ENCODE data around the gene KCNK16.

The KCNK16 gene

DNA sequence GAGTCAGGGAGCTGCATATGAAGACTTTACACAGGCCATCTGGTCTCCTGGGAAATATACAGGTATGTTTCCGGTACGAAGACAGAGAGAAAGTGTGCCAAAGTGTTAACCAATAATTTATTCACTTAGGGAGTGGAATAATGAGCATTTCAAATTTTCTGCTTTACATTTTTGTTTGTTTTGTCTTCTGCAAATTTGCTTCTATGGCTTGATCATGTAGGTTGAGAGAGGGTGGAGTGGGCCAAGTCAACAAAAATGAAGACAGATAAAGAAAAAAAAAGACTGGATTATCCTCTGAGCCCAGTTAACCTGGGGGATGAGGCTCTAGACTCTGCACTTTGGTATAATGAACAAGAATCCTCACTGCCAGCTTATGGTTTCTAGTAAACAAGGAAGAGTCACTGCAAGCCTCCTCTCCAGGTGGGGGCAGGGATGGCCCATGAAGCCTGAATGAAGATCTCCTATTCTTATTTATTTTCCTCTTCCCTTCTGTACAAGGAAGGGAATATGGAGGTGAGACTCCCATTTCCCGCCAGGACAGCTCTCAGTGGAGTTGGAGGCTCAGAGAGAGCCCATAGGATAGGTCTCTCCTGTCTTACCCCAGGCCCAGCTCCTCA, 46.0 kb downstream of the KCNK16 start:
- DNase-seq (ENCODE audit: low read depth): no peak

DNA sequence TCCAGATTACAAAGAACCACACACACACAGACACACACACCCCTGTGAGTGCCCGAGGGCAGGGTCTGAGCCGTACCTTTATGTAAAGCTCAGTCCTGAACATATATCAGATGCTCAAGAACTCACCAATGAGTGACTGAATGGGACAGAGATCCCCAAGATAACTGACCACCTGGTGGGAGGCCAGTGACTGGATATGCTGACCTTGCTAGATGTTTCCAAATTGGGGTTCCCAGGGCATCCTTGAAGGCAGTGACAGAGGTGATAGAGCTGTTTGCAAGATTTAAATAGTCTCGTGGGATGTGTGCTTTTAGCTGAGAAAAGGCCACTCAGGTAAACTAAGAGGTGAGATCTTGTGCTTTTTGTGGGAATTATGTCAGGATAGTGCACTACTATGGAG, 47.6 kb downstream of the KCNK16 start:
- DNase-seq (ENCODE audit: low read depth): no peak

DNA sequence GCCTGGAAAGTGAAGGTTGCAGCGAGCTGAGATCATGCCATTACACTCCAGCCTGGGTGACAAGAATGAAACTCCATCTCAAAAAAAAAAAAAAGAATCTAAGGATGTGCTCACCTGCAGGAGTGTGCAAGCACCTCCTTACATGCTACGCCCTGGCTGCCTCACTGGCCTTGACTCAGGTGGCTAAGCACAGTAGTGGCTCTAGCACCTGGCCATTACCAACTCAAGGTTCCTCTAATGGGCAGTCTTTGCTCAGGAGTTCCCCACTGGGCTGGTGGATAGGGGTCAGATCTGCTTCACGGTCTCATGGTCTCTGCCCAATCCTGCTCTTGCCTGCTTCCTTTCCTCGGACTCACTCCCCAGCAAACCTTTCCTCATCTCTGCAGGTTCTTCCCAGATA, 48.0 kb downstream of the KCNK16 start:
- DNase-seq (ENCODE audit: low read depth): no peak

DNA sequence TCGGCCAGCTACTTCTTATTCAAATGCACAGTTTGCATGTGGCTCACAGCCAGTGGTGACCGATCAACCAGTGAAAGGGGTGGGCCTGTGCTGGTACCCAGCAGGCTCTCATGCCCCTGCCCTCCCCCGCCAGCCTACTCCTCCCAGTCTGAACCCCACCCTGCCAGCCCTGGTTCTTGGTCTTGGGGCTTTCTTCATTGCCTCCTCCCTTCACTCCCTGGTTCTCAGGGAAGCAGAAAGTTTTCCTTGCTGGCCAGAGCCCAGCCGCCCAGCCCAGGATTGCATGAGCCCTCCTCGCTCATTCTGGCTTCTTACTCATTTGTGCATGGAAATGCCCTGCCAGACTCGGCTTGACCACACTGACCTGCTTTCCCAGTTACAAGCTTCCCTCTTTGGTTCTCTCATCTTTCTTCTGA, 49.1 kb downstream of the KCNK16 start:
- no peak for DNase-seq (ENCODE audit: low read depth)

DNA sequence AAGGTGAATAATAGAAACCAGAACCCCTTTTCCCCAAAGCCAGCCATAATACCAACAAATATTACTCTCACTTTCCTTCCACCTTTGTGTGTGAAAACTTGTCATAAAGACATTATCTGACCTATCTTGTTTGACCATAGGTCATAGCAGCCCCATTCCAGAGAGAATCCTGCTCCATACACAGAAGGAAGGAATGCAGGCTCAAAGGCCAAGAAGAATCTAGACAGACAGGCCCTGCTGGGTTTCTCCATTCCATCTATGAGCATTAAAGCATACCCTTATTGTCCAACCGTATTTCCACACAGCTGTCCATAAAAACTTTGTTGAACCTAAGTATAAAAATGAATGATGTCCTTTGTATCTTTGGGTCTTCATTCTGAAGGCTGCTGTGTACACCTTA, 52.5 kb downstream of the KCNK16 start:
- DNase-seq (ENCODE audit: low read depth): no peak

DNA sequence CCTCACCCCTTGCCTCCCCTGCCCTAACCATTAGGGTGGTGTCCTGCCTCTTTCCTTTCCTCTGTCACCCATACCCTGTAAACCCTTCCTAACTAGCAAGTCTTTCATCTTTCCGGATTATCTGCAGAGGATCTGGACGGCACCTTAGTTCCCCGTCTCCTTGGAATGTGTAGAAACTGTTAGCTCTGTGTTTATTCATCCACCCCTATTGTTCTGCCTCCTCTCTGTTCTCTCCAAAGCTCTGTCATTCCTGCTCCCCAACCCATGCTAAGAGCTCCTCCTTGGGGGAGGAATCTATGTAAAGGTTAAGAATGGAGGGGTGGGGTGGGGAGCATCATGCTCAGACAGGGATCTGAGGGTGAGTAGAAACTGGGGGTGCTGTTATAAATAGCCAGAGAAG, 53.8 kb downstream of the KCNK16 start:
- DNase-seq (ENCODE audit: low read depth): no peak

DNA sequence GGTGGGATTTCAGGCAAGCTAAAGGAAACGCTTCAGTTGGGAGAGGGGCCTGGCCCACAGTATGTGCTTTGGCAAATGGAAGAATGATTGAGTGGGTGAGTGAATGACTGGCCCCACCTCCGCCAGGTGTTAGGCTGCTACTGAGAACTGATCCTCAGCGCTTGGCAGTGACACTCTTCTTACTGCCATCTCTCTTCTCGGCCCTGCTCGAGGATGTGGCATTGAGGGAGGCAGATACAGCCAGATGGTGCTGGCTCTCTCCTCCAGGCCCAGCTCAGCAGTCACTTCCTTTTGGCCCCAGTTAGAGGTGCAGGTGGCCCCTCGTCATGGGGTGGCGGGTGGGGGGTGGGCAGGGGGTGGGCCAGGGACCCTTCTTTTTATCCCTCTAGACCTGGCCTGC, 54.3 kb downstream of the KCNK16 start:
- DNase-seq (ENCODE audit: low read depth): no peak

DNA sequence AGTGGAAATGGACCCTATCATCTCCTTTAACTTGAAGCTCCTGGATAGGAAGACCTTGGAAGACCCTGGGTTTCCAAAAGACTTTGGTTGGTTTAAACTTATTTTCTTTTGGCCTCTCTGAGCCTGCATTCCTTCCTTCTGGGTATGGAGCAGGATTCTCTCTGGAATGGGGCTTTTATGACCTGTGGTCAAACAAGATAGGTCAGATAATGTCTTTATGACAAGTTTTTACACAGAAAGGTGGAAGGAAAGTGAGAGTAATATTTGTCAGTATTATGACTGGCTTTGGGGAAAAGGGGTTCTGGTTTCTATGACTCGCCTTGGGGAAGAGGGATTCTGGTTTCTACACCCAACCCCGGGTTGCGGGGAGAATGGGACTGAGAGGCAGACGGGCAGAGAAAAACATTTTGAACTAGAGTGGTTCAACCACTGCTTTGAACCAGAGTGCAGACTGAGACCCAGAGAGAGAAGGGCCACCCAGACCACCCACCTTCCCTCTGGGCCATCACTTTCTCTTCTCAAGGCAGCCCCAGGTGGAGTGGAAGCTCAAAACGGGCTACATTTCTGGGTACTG, 55.6 kb downstream of the KCNK16 start:
- no peak for DNase-seq (ENCODE audit: low read depth)

DNA sequence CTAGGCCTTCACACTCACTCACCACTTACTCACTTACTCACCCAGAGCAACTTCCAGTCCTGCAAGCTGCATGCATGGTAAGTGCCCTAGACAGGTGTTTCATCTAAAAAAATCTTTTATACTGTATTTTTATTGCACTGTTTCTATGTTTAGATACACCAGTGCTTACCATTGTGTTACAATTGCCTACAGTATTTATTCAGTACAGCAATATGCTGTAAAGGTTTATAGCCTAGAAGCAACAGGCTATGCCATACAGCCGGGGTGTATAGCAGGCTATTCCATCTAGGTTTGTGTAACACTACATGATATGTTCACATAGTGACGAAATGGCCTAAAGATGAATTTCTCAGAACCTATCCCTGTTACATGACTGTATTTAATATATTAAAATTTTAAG, 56.1 kb downstream of the KCNK16 start:
- no peak for DNase-seq (ENCODE audit: low read depth)
